Transverse colon (tissue), 4 donors: Measurements from ENCODE around the gene GALNT2. TPM values are rescaled to one million over a fixed set of nuclear protein-coding genes. Genes with fewer than 3 reads are reported as not detected.

Experiments used
- DNase-seq: peaks from one replicate; pipeline ENCODE4 v3.0.0-alpha.2; 2019
- H3K27ac ChIP-seq, 4 donors: fragments of 200-600 bp; sonication (generic); 2 replicates each; pipeline ENCODE4 v1.5.1; 2016 to 2018; ENCODE audit warnings: inconsistent platforms in 4 of 4
- H3K27me3 ChIP-seq: fragments of 200-600 bp; sonication (generic); 2 replicates; pipeline ENCODE4 v1.5.1; 2017; ENCODE audit warnings: inconsistent platforms
- H3K36me3 ChIP-seq, 4 donors: fragments of 200-600 bp; sonication (generic); 2 replicates each; pipeline ENCODE4 v1.5.1; 2017 to 2019; ENCODE audit warnings: inconsistent platforms in 4 of 4
- H3K4me1 ChIP-seq, 4 donors: fragments of 200-600 bp; sonication (generic); 2 replicates each; pipeline ENCODE4 v1.5.1; 2017 to 2020; ENCODE audit warnings: inconsistent platforms in 4 of 4
- H3K4me3 ChIP-seq, 4 donors: fragments of 200-600 bp; sonication (generic); 1 replicate in 1 of 4; 2 replicates in 3 of 4; pipeline versions ENCODE4 v1.5.1 to v1.6.1; 2017 to 2019; ENCODE audit warnings: inconsistent platforms in 4 of 4
- H3K9me3 ChIP-seq, 2 donors: fragments of 200-600 bp; sonication (generic); 2 replicates each; pipeline ENCODE4 v1.5.1; 2017 to 2019; ENCODE audit warnings: inconsistent platforms in 2 of 2
- EP300 ChIP-seq: sonication (generic); formaldehyde crosslinking; IDR thresholded peaks from one replicate; pipeline ENCODE4 v1.6.1; 2017; ENCODE audit warnings: antibody characterized with exemption, low read depth
- POLR2A ChIP-seq: fragments of 450-650 bp; IDR thresholded peaks from one replicate; pipeline ENCODE4 v1.6.1; 2016; ENCODE audit warnings: antibody characterized with exemption, mild to moderate bottlenecking, moderate library complexity
- POLR2AphosphoS5 ChIP-seq, 3 donors: sonication (generic); formaldehyde crosslinking; IDR thresholded peaks; one replicate each; pipeline ENCODE4 v1.6.1; 2016; ENCODE audit warnings: antibody characterized with exemption in 3 of 3
- WGBS, 2 donors: methylation state at CpG; one replicate each; pipeline ENCODE4 v1.1.5; 2018; ENCODE audit warnings: low coverage in 1 of 2; 5-methylcytosine and 5-hydroxymethylcytosine counted together
- in situ Hi-C, 4 donors: fragments of 200-750 bp; cut with MboI; loops; one replicate each; pipeline versions ENCODE4 v1.15.0 to v1.15.1; 2017; ENCODE audit warnings: low sequenced_read_pairs in 3 of 4, low pct_ligation_motif_present in 1 of 4, low pct_unique_long_range_greater_than_20kb in 1 of 4
- intact Hi-C: fragments of 100-400 bp; cut with DNase I; formaldehyde crosslinking; loops from one replicate; pipeline ENCODE4 v1.15.1; 2023; ENCODE audit warnings: low total_unique reads
- total RNA-seq, 4 donors: library from RNA; depleted of rRNA; stranded (reverse); fragments of >200 nt; gene quantifications; one replicate each; pipeline ENCODE4 v1.1.0, GENCODE V29; 2016
- TF ChIP-seq, protein P1 (sequence below), 5 experiments: fragments of 200-600 bp in 3 of 5; fragments of 450-650 bp in 2 of 5; sonication (generic) in 3 of 5; IDR thresholded peaks; 1 replicate in 2 of 5; 2 replicates in 3 of 5; pipeline ENCODE4 v1.5.1; 2016 to 2017; ENCODE audit warnings: antibody characterized with exemption in 5 of 5, inconsistent platforms in 3 of 5, mild to moderate bottlenecking in 2 of 5, moderate library complexity in 1 of 5

Gene GALNT2
- total RNA-seq, 4 donors from 2014 or later: 16.5 to 48.8 (median 36.8) TPM

DNA sequence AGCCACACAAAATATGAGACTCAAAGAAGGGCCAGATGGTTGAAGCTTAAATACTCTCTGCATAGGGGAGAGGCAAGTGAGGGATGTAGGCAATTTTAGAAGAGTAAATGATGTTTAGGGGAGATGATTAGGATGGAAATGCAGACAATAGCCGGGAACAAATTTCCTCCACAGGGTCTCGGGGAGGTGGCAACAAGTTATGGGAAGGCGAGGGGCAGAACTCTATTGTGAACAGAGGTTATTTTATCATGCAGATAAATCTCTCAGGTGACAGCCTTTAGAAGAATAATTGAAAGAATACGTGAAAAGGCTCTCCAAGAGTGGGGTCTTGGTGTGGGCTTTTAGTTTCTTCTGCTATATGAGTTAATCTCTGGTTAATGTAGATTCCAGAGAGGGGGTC is 166.7 kb downstream of the GALNT2 start:
- 94% methylated on average over 4 of the region's 4 CpGs for WGBS, 2 donors
- no peak overlapping the region for H3K27ac ChIP-seq
- no peak for TF ChIP-seq POLR2A
- TF ChIP-seq POLR2AphosphoS5 (IDR thresholded peaks at IDR 0.05): no peak
- TF ChIP-seq EP300: no peak
- TF ChIP-seq, protein P1, sequence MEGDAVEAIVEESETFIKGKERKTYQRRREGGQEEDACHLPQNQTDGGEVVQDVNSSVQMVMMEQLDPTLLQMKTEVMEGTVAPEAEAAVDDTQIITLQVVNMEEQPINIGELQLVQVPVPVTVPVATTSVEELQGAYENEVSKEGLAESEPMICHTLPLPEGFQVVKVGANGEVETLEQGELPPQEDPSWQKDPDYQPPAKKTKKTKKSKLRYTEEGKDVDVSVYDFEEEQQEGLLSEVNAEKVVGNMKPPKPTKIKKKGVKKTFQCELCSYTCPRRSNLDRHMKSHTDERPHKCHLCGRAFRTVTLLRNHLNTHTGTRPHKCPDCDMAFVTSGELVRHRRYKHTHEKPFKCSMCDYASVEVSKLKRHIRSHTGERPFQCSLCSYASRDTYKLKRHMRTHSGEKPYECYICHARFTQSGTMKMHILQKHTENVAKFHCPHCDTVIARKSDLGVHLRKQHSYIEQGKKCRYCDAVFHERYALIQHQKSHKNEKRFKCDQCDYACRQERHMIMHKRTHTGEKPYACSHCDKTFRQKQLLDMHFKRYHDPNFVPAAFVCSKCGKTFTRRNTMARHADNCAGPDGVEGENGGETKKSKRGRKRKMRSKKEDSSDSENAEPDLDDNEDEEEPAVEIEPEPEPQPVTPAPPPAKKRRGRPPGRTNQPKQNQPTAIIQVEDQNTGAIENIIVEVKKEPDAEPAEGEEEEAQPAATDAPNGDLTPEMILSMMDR (IDR thresholded peaks at IDR 0.05): no peak
- intact Hi-C loops (no loop called here), in situ Hi-C loops (no loop called here)
- DNase-seq: no peak
- H3K4me1 ChIP-seq: peaks cover 0 to 28% (median 12%) of the 10 kb centered on the region in 4 donors
- peaks cover 0 to 5% (median 0%) of the 10 kb centered on the region in 4 donors for H3K36me3 ChIP-seq
- H3K4me3 ChIP-seq: no peak overlapping the region
- no peaks in the 10 kb centered on the region for H3K9me3 ChIP-seq
- no peaks in the 10 kb centered on the region for H3K27me3 ChIP-seq

DNA sequence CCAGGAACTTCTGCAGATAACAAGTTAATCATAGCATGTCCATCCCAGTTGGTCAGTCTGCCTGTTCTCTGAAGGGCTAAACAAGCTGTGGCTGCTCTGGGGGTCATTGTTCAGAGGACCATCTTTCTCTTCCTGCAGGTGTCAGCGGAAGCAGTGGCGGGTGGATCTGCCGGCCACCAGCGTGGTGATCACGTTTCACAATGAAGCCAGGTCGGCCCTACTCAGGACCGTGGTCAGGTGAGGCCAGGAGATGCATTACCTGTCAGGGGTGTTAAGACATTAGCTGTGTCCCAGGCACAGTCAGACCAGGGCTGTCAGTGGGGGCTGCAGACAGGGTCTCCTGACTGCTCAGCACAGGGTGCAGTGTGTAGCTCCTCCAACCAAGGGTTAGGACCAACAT is 168.8 kb downstream of the GALNT2 start:
- H3K4me3 ChIP-seq: no peak overlapping the region
- in situ Hi-C loops (no loop called here), intact Hi-C loops (no loop called here)
- H3K4me1 ChIP-seq: peaks cover 0 to 19% (median 11%) of the 10 kb centered on the region in 4 donors
- H3K27me3 ChIP-seq: no peaks in the 10 kb centered on the region
- no peaks in the 10 kb centered on the region for H3K9me3 ChIP-seq
- no peak for DNase-seq
- H3K36me3 ChIP-seq: peaks cover 0 to 11% (median 0%) of the 10 kb centered on the region in 4 donors
- H3K27ac ChIP-seq: no peak overlapping the region
- TF ChIP-seq EP300 (no peak), POLR2AphosphoS5 (IDR thresholded peaks at IDR 0.05) (no peak), POLR2A (no peak)
- TF ChIP-seq, protein P1 (IDR thresholded peaks at IDR 0.05): no peak
- WGBS, 2 donors: 93 to 100% methylated on average over 3 to 7 of the region's 7 CpGs

DNA sequence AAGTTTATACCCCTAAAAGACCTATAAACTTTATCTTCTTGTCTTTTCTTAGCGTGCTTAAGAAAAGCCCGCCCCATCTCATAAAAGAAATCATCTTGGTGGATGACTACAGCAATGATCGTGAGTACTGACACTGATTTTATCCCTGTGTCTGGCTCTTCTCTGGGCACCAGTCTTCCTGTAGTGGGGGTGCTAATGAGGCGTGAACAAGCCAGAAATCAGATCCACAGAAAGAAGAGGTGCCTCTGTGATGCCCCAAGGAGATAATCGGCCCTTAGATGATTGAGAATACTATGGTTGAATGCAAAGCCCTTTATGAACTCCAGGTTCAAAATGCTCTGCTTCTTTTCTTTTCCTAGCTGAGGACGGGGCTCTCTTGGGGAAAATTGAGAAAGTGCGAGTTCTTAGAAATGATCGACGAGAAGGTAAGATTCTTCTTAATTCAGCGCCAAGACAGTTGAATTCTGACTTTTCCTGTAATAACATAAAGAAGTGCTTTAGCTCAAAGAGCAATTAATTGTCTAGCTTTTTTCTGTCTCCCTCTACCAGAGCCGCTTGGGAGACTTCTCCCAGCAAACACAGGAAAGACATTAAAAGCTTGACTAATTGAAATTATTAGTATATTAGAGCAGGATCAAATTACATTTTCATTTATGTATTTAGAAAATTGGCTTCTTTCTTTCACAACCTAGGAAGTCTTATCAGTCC is 169.4 kb downstream of the GALNT2 start:
- DNase-seq: no peak
- Histone ChIP-seq H3K27me3 (no peaks in the 10 kb centered on the region), H3K9me3 (no peaks in the 10 kb centered on the region), H3K4me1 (peaks cover 0 to 13% (median 5%) of the 10 kb centered on the region in 4 donors), H3K27ac (no peak overlapping the region), H3K36me3 (peaks cover 0 to 17% (median 0%) of the 10 kb centered on the region in 4 donors), H3K4me3 (no peak overlapping the region)
- intact Hi-C loops (no loop called here), in situ Hi-C loops (no loop called here)
- no peak for TF ChIP-seq EP300
- no peak for TF ChIP-seq POLR2A
- no peak for TF ChIP-seq POLR2AphosphoS5 (IDR thresholded peaks at IDR 0.05)
- TF ChIP-seq, protein P1 (IDR thresholded peaks at IDR 0.05): no peak
- WGBS, 2 donors: 94 to 95% methylated on average over 7 to 11 of the region's 11 CpGs

DNA sequence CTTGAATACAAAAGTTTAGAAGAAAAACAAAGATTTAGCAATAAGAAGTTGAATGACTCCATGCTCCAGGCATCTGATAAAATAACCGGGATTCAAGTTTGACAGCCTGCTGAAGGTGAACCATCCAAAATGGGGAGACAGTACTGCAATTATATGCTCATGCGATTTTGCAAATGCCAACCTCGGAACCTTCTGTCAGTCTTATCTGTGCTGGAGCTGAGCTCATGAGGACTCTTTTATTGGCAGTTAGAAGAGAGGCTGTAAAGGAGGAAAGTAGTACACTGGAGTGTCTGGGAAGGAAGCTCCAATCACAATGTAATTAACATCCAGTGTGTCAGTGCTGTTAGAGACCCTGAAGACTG is 170.0 kb downstream of the GALNT2 start:
- TF ChIP-seq POLR2AphosphoS5 (IDR thresholded peaks at IDR 0.05) (no peak), POLR2A (no peak), EP300 (no peak)
- TF ChIP-seq, protein P1 (IDR thresholded peaks at IDR 0.05): no peak
- H3K27ac ChIP-seq: no peak overlapping the region
- in situ Hi-C loops: no loop called here
- WGBS, 2 donors: 54 to 67% methylated on average over 1 to 3 of the region's 3 CpGs
- no peak overlapping the region for H3K4me3 ChIP-seq
- peaks cover 0 to 9% (median 2%) of the 10 kb centered on the region in 4 donors for H3K4me1 ChIP-seq
- H3K36me3 ChIP-seq: peaks cover 0 to 19% (median 0%) of the 10 kb centered on the region in 4 donors
- no peaks in the 10 kb centered on the region for H3K9me3 ChIP-seq
- intact Hi-C loops: no loop called here
- no peak for DNase-seq
- no peaks in the 10 kb centered on the region for H3K27me3 ChIP-seq
